Renal pelvis (tissue), 12 donors: Measurements from ENCODE around the gene ALKBH7. TPM values are rescaled to one million over a fixed set of nuclear protein-coding genes. Genes with fewer than 3 reads are reported as not detected.
"Not testable (repeated sequence)": the region's sequence is repeated elsewhere in the genome, so short reads cannot be mapped to it uniquely, and the experiment has no call there.

Experiments used
- DNase-seq: peaks from one replicate; pipeline ENCODE4 v3.0.0-alpha.2; 2013
- long read RNA-seq, 16 experiments: transcript quantifications; one replicate each; lab custom pipeline, GENCODE V29; 2026
- polyA plus RNA-seq, 3 donors: library from polyadenylated mRNA; unstranded; fragments of 120-200 nt; gene quantifications; one replicate each; pipeline ENCODE4 v1.2.1, GENCODE V29; 2013; ENCODE audit not compliant: insufficient read length in 3 of 3

ALKBH7 gene, protein sequence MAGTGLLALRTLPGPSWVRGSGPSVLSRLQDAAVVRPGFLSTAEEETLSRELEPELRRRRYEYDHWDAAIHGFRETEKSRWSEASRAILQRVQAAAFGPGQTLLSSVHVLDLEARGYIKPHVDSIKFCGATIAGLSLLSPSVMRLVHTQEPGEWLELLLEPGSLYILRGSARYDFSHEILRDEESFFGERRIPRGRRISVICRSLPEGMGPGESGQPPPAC
- polyA plus RNA-seq: 10 to 100 TPM; 70.2 to 90.9 (median 89.4) TPM
- long read RNA-seq, donor 1, transcript ALKBH7-202 (4 exons, 603 nt): minor isoform, 5 of 255 reads
- long read RNA-seq, donor 1, transcript ALKBH7-201 (4 exons, 1,332 nt): major isoform, 122 of 255 reads
- long read RNA-seq, donor 1, partial matches to known transcripts: 102 of 255 reads
- long read RNA-seq, donor 1, other reads (novel, unspliced or antisense): 22 of 255 reads
- long read RNA-seq, donor 2, transcript ALKBH7-202 (4 exons, 603 nt): minor isoform, 6 of 223 reads
- long read RNA-seq, donor 2, transcript ALKBH7-201 (4 exons, 1,332 nt): major isoform, 125 of 223 reads
- long read RNA-seq, donor 2, partial matches to known transcripts: 90 of 223 reads
- long read RNA-seq, donor 2, other reads (novel, unspliced or antisense): 0 of 223 reads
- long read RNA-seq, donor 3, transcript ALKBH7-202 (4 exons, 603 nt): minor isoform, 7 of 200 reads
- long read RNA-seq, donor 3, transcript ALKBH7-201 (4 exons, 1,332 nt): major isoform, 109 of 200 reads
- long read RNA-seq, donor 3, partial matches to known transcripts: 77 of 200 reads
- long read RNA-seq, donor 3, other reads (novel, unspliced or antisense): 6 of 200 reads
- long read RNA-seq, donor 4, transcript ALKBH7-201 (4 exons, 1,332 nt): major isoform, 165 of 288 reads
- long read RNA-seq, donor 4, transcript ALKBH7-202 (4 exons, 603 nt): minor isoform, 8 of 288 reads
- long read RNA-seq, donor 4, partial matches to known transcripts: 115 of 288 reads
- long read RNA-seq, donor 4, other reads (novel, unspliced or antisense): 0 of 288 reads
- long read RNA-seq, donor 5, transcript ALKBH7-201 (4 exons, 1,332 nt): major isoform, 71 of 115 reads
- long read RNA-seq, donor 5, partial matches to known transcripts: 39 of 115 reads
- long read RNA-seq, donor 5, other reads (novel, unspliced or antisense): 0 of 115 reads
- long read RNA-seq, donor 6, transcript ALKBH7-201 (4 exons, 1,332 nt): major isoform, 68 of 108 reads
- long read RNA-seq, donor 6, partial matches to known transcripts: 36 of 108 reads
- long read RNA-seq, donor 6, other reads (novel, unspliced or antisense): 0 of 108 reads
- long read RNA-seq, donor 7, transcript ALKBH7-201 (4 exons, 1,332 nt): major isoform, 167 of 333 reads
- long read RNA-seq, donor 7, transcript ALKBH7-202 (4 exons, 603 nt): minor isoform, 7 of 333 reads
- long read RNA-seq, donor 7, partial matches to known transcripts: 141 of 333 reads
- long read RNA-seq, donor 7, other reads (novel, unspliced or antisense): 15 of 333 reads
- long read RNA-seq, donor 8, transcript ALKBH7-202 (4 exons, 603 nt): minor isoform, 5 of 39 reads
- long read RNA-seq, donor 8, transcript ALKBH7-201 (4 exons, 1,332 nt): major isoform, 31 of 39 reads
- long read RNA-seq, donor 8, partial matches to known transcripts: 0 of 39 reads
- long read RNA-seq, donor 8, other reads (novel, unspliced or antisense): 0 of 39 reads
- long read RNA-seq, donor 9, transcript ALKBH7-201 (4 exons, 1,332 nt): major isoform, 142 of 175 reads
- long read RNA-seq, donor 9, transcript ALKBH7-202 (4 exons, 603 nt): minor isoform, 5 of 175 reads
- long read RNA-seq, donor 9, partial matches to known transcripts: 28 of 175 reads
- long read RNA-seq, donor 9, other reads (novel, unspliced or antisense): 0 of 175 reads
- long read RNA-seq, donor 10, transcript ALKBH7-201 (4 exons, 1,332 nt): major isoform, 100 of 240 reads
- long read RNA-seq, donor 10, partial matches to known transcripts: 129 of 240 reads
- long read RNA-seq, donor 10, other reads (novel, unspliced or antisense): 7 of 240 reads
- long read RNA-seq, donor 11, transcript ALKBH7-201 (4 exons, 1,332 nt): major isoform, 75 of 94 reads
- long read RNA-seq, donor 11, partial matches to known transcripts: 17 of 94 reads
- long read RNA-seq, donor 11, other reads (novel, unspliced or antisense): 0 of 94 reads
- long read RNA-seq, donor 12, transcript ALKBH7-201 (4 exons, 1,332 nt): major isoform, 130 of 166 reads
- long read RNA-seq, donor 12, partial matches to known transcripts: 28 of 166 reads
- long read RNA-seq, donor 12, other reads (novel, unspliced or antisense): 0 of 166 reads
- long read RNA-seq, donor 13, transcript ALKBH7-201 (4 exons, 1,332 nt): major isoform, 52 of 68 reads
- long read RNA-seq, donor 13, partial matches to known transcripts: 12 of 68 reads
- long read RNA-seq, donor 13, other reads (novel, unspliced or antisense): 0 of 68 reads
- long read RNA-seq, donor 14: 0 reads
- long read RNA-seq, donor 15: 0 reads
- long read RNA-seq, donor 16, transcript ALKBH7-202 (4 exons, 603 nt): minor isoform, 5 of 169 reads
- long read RNA-seq, donor 16, transcript ALKBH7-201 (4 exons, 1,332 nt): major isoform, 130 of 169 reads
- long read RNA-seq, donor 16, partial matches to known transcripts: 31 of 169 reads
- long read RNA-seq, donor 16, other reads (novel, unspliced or antisense): 0 of 169 reads

DNA sequence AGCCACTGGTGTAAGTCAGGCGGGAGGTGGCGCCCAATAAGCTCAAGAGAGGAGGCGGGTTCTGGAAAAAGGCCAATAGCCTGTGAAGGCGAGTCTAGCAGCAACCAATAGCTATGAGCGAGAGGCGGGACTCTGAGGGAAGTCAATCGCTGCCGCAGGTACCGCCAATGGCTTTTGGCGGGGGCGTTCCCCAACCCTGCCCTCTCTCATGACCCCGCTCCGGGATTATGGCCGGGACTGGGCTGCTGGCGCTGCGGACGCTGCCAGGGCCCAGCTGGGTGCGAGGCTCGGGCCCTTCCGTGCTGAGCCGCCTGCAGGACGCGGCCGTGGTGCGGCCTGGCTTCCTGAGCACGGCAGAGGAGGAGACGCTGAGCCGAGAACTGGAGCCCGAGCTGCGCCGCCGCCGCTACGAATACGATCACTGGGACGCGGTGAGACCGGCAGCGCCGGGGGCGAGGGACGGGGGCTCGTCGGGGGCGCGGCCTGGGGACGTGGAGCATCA, at the start of gene ALKBH7:
TSS of gene ALKBH7 (plus strand) at position 201 of the 502 bp plus-strand sequence. CDS start at position 228, 27 bp downstream.
- peak; percentile 100 for DNase-seq

DNA sequence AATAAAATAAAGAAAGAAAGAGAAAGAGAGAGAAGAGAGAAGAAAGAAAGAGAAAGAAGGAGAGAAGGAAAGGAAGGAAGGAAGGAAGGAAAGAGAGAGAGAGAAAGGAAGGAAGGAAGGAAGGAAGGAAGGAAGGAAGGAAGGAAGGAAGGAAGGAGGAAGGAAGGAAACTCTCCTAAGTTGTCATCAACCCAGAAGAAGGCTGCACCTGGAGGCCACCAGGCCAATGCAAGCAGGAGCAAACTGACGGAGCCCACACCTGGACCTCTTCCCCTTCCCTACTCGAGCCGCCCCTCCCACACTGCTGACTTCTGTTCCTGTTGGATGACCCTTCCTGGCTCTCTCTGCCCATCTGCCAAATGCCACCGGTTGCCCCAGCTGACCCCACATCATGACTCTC, 47.8 kb upstream of the ALKBH7 start:
- no peak for DNase-seq

DNA sequence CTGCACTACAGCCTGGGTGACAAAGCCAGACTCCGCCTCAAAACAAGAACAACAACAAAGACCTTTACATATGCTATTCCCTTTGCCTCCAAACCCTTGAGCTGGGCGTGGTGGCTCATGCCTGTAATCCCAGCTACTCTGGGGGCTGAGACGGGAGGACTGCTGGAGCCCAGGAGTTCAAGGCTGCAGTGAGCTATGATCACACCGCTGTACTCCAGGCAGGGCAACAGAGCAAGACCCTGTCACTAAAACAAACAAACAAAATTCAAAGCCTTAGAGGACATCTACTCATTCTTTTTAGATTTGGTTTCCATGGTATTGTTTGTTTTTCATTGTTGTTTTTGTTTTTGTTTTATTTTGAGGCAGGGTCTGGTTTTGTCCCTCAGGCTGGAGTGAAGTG, 47.0 kb upstream of the ALKBH7 start:
- no peak for DNase-seq

DNA sequence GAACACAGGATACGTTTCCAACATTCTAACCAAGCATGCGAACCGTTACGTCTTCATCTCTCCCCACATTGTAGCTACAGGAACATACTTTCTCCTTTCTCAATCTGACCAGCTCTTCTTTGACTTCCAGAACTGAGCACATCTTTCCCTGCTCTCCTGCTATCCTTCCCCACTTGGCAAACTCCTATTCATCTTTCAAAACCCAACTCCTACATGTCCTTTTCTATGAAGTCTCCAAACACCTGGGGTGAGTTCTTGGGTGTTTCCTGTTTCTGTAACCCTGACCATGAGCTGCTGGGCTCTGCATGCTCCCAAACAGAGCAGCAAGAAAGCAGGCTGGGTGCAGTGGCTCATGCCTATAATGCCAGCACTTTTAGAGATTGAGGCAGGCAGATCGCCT, 45.8 kb upstream of the ALKBH7 start:
- no peak for DNase-seq

DNA sequence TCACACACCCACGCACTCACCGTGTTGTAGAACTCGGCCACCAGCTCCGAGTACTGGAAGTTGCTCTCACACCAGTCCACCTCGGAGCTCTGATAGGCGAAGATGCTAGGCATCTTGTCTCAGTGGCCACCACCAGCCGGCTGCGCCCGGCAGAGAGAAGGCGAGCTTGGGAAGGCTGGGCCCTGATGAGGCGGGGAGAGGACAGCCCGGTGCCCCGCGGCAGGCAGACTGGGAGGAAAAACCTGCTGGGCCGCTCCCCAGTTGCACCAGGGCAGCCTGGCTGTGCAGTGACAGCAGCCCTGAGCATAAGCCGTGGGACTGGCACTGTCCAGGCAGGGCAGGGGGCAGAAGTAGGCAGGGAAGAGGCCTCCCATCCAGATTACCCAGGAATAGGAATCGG, 39.2 kb upstream of the ALKBH7 start, which contains the start of gene ACER1:
TSS of gene ACER1 (minus strand) at position 174 of the 400 bp plus-strand sequence. CDS start at position 113, 61 bp downstream.
- DNase-seq: no peak

DNA sequence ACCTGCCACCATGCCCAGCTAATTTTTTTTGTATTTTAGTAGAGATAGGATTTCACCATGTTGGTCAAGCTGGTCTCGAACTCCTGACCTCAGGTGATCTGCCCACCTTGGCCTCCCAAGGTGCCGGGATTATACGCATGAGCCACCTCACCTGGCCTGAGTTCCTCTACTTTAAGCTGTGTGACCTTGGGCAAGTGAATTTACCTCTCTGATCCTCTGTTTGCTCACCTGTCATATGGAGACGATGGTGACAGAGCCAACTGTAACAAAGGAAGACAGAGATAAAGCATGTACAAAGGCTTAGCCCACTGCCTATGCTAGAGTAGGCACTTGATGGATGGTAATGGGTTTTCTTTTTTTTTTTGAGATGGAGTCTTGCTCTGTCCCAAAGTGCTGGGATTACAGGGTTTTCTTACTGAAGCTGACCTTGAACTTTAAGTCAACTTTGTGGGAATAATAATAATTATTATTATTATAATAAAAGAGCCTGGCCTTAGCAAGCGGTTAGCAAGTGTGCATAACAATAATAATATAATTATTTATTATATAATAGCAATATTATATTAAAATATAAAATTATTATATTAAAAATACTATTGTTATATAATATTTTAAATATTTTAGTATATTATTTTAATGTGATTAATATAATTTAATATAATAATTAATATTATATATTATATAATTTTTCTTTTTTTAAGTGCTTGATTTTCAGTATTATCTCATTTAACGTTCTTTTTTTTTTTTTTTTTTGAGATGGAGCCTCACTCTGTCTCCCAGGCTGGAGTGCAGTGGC, 37.9 kb upstream of the ALKBH7 start:
- no peak for DNase-seq

DNA sequence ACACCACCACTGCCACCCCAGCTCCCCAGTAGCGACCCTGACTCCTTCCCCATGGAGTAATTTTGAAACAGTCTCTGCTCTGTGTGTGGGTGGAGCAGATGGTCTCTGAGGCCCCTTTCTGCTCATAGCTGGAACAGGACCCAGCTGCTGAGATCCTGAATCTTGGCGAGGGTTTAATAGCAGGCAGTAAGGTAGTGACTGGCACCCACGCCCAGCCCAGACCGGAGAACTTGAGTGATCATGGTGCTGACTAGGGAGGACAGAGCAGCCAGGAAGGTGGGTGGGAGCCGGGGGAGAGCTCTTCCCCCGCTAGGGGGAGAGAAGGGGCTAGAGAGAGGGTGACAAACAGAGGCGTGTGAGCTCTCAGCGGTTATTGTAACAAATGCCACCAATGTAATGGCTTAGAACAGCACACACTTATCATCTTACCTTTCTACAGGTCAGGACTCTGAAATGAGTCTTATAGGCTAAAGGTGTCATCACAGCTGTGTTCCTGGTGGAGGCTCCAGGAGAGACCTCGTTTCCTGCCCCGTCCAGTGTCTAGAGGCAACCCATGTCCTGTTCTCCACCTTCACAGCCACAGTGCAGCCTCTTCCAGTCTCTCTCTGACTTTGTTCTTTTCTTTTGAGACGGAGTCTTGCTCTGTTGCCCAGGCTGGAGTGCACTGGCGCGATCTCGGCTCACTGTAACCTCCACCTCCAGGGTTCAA, 31.9 kb upstream of the ALKBH7 start:
- no peak for DNase-seq

DNA sequence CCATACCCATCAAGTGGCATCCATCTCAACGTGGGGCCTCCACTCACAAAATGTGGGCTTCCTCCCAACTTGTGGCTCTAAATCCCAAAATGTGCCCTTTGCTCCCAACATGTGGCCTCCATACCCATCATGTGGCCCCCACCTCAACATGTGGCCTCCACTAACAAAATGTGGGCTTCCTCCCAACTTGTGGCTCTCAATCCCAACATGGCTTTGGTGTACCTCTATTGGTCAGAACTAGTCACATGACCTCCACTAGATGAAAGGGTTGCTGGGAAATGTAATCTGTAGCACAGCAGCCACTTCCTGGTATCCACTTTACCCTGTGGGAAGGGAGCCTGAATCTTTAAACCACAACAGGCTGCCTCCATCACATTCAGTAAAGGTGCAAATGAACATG, 29.1 kb upstream of the ALKBH7 start:
- DNase-seq: no peak

DNA sequence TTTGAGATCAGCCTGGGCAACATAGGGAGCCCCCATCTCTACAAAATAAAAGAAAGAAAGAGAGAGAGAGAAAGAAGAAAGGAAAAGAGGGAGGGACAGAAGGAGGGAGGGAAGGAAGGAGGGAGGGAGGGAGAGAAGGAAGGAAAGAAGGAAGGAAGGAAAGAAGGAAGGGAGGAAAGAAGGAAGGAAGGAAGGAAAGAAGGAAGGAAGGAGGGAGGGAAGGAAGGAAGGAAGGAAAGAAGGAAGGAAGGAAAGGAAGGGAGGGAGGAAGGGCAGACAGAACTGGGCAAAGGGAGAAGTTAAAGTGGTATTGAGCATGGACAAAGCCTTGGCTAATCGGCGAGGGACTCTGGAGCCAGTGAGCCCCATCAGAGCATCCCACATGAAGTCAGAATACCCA, 23.3 kb upstream of the ALKBH7 start:
- not testable (repeated sequence) for DNase-seq

DNA sequence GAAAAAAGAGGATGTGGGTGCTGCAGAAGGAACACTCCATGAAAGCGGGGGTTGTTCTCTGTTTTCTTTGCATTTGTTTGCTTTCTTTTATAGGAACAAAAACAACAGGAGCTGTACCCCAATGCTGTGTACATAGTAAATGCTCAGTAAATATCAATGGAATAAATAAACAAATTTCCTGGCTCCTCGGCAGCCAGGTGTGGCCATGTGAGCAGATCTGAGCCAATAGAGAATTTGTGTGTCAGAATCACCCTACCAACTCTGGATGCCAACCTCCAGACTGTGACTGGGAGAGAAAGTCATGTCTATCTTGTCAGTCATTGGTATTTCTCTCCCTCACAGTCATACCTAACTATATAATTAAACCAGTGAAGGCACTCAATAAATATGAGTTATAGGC, 21.9 kb upstream of the ALKBH7 start:
- no peak for DNase-seq

DNA sequence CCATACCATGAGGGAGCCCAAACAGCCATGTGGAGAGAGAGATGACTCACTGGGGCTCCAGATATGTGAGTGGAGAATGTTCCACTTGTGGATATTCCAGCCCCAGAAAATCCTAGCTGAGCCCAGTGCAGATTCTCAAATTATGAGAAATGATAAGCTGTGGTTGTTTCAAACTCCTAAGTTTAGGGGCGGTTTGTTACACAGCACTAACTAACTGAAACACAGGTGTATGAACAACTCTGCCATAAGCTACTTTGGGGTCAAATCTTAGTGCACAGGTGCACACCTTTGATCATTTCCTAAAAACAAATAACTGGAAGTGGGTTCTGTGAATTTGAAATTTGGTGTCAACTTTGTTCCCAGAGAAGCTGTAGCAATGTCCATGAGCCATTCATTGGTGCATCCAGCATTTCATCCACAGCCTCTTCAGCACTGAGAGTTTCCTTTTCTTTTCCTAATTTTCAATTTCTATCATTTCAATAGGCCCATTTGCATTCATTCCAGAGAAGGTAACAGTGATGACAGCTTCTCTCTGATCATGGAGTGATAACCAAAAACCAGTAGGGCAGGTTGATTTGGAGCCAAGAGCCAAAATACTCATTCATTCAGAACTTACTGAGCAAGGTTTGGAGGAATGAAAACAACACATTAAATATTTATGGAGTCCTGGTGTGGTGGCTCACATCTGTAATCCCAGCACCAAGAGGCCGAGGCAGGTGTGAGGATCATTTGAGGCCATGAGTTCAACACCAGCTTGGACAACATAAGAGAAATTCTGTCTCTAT, 20.0 kb upstream of the ALKBH7 start:
- DNase-seq: no peak

DNA sequence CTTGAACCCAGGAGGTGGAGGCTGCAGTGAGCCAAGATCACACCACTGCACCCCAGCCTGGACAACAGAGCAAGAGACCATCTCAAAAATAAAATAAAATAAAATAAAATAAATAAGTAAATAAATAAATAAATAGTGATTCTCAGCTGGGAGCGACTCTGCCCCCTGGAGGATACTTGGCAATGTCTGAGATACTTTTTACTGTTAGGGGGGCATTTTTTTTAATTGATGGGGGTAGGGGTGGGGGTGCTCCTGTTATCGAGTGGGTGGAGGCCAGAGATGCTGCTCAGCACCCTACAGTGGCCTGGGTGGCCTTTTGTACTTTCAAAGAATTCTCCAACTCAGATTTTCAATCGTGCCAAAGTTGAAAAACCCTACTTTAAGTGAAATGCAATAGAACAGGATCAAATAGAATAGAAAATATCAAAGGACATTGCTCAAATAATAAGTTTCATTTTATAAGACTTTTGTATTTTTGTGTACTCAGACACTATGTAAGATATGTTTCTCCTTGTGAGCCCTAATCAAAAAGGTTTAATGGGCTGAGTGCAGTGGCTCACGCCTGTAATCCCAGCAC, 18.4 kb upstream of the ALKBH7 start:
- no peak for DNase-seq

DNA sequence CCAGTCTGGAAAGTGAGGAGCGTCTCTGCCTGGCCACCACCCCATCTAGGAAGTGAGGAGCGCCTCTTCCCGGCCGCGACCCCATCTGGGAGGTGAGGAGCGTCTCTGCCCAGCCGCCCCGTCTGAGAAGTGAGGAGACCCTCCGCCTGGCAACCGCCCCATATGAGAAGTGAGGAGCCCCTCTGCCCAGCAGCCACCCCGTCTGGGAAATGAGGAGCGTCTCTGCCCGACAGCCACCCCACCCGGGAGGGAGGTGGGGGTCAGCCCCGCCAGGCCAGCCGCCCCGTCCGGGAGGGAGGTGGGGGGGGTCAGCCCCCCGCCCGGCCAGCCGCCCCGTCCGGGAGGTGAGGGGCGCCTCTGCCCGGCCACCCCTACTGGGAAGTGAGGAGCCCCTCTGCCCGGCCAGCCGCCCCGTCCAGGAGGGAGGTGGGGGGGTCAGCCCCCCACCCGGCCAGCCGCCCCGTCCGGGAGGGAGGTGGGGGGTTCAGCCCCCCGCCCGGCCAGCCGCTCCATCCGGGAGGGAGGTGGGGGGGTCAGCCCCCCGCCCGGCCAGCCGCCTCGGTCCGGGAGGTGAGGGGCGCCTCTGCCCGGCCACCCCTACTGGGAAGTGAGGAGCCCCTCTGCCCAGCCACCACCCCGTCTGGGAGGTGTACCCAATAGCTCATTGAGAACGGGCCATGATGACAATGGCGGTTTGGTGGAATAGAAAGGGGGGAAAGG, 17.1 kb upstream of the ALKBH7 start:
- not testable (repeated sequence) for DNase-seq

DNA sequence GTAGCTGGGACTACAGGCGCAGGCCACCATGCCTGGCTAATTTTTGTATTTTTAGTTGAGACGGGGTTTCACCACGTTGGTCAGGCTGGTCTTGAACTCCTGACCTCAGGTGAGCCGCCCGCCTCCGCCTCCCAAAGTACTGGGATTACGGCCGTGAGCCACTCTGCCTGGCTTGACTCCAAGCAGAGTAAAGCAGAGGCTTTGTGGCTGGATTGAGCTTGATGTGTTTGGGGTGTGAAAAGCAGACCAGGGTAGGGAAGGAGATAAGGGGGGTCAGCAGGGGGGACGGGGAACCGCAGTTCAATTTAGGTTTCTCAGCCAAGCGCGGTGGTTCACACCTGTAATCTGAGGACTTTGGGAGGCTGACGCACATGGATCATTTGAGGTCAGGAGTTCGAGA, 15.4 kb upstream of the ALKBH7 start:
- no peak for DNase-seq

DNA sequence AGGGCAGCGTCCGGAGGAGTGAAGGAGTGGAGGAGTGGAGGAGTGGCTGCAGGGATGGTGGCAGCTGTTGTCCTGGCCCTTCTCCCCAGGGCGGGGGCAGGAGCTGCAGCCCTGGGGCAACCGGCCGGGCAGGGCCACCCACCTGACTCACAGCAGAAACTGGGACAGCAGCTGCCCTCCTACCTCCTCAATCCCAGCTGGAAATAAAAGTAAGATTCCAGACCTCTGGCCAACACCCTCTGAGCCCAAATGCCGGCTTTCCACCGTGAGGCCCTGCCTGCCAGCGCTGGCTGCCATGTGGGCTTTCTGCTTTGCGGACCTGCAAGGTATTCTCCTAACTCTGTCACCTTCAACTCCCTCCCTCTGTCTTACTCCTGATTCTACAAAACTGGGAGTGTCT, 14.6 kb upstream of the ALKBH7 start:
- DNase-seq: no peak
